Astrocyte (in vitro differentiated cells and primary cell): ENCODE results near the gene OR5A2.

Experiments used
- CTCF ChIP-seq: IDR thresholded peaks from 2 replicates; pipeline ENCODE4 v1.5.1; 2011; ENCODE audit warnings: low read depth, mild to moderate bottlenecking, inconsistent platforms, low read length, moderate library complexity; ENCODE audit not compliant: insufficient read depth
- EZH2 ChIP-seq: IDR thresholded peaks from 2 replicates; pipeline ENCODE4 v1.6.1; 2012; ENCODE audit warnings: mild to moderate bottlenecking, low read length, inconsistent platforms; ENCODE audit not compliant: insufficient read depth

DNA sequence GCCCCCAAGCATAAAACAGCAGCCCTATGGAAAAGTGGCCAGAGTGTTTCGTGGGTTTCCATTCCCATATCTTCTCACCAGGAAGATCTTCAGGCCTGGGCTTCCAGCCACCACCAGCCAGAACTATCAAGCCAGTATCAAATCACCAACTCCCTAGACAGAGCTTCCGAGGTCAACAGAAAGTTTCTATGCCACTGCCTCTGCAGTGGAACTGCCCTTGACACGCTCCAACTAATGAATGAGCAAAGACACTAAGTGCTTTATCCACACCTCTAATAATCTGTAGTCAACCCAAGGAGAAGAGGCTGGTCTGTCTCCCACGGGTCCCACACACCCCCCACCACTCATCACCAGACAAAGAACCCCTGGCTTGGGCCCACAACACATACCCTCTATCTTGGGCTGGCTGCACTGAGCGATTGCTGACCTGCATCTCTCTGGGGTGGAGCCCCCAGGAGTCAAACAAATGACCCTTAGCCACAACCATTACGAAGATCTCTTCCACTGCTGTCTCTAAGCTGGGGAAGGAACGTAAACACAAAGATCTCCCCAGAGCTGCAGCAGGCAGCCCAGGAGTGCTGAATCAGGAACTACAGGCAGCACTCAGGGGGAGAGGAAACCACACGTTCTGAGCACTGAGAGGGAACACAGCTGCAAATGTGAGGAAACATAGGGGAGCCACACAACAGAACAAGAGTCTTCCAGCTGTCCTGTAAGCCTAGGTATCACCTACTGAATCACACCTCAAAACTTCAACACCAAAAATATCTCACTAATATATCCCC is 57.8 kb downstream of the OR5A2 start:
- TF ChIP-seq CTCF (no peak), EZH2 (no peak)
